H1 (cell line): ENCODE results near the gene TRIL. TPM values are rescaled to one million over a fixed set of nuclear protein-coding genes. Genes with fewer than 3 reads are reported as not detected.

ENCODE experiments used
- CTCF ChIA-PET: fragments of 300-600 bp; sonication (Branson Sonifier 250); formaldehyde crosslinking; loops from one replicate; lab custom pipeline; 2021; ENCODE audit not compliant: partially characterized antibody; lab: Charles Lee
- POLR2A ChIA-PET: fragments of 300-600 bp; sonication (Branson Sonifier 250); formaldehyde crosslinking; loops from one replicate; lab custom pipeline; 2021; ENCODE audit warnings: inconsistent platforms; ENCODE audit not compliant: partially characterized antibody; lab: Charles Lee
- DNase-seq, 2 experiments: peaks; one replicate each; pipeline versions ENCODE4 v3.0.0 to v3.0.0-alpha.2; 2010 to 2022; ENCODE audit warnings: low spot score in 2 of 2, low read depth in 1 of 2, mixed read lengths in 1 of 2
- FAIRE-seq: peaks from 2 replicates; lab custom pipeline; 2011; peaks lifted over from hg19 to GRCh38; lab: Jason Lieb, UNC
- H2AFZ ChIP-seq: 2 replicates; pipeline ENCODE4 v1.8.1; 2012; ENCODE audit warnings: low read length, inconsistent platforms
- H2AK5ac ChIP-seq: 2 replicates; pipeline ENCODE4 v1.6.1; 2013; ENCODE audit warnings: low read depth, low read length
- H2BK120ac ChIP-seq: replicated peaks from 2 replicates; pipeline ENCODE3; 2013; ENCODE audit warnings: low read depth, low read length, inconsistent platforms
- H2BK12ac ChIP-seq: 2 replicates; pipeline ENCODE4 v1.6.1; 2013; ENCODE audit warnings: low read depth, low read length
- H2BK15ac ChIP-seq: 2 replicates; pipeline ENCODE4 v1.6.1; 2013; ENCODE audit warnings: low read length
- H2BK20ac ChIP-seq: 2 replicates; pipeline ENCODE4 v1.6.1; 2013; ENCODE audit warnings: low read length
- H2BK5ac ChIP-seq: 2 replicates; pipeline ENCODE4 v1.6.1; 2013; ENCODE audit warnings: low read depth, low read length
- H3K14ac ChIP-seq: 2 replicates; pipeline ENCODE4 v1.6.1; 2013; ENCODE audit warnings: inconsistent platforms; ENCODE audit not compliant: insufficient read length
- H3K18ac ChIP-seq: 2 replicates; pipeline ENCODE4 v1.6.1; 2013; ENCODE audit warnings: low read length; ENCODE audit errors: extremely low read depth
- H3K23ac ChIP-seq: 2 replicates; pipeline ENCODE4 v1.6.1; 2013; ENCODE audit warnings: inconsistent platforms; ENCODE audit not compliant: insufficient read length
- H3K23me2 ChIP-seq: 2 replicates; pipeline ENCODE4 v1.6.1; 2013; ENCODE audit warnings: low read depth, low read length
- H3K27ac ChIP-seq: 2 replicates; pipeline ENCODE4 v1.6.1; 2011; ENCODE audit warnings: low read depth, low read length, inconsistent platforms
- H3K27me3 ChIP-seq, 4 experiments: replicated peaks in 1 of 4; 1 replicate in 1 of 4; 2 replicates in 3 of 4; pipeline versions ENCODE4 v1.6.1 to v1.8.1; 2011 to 2013; ENCODE audit warnings: low read length in 3 of 4, mild to moderate bottlenecking in 3 of 4, inconsistent platforms in 2 of 4, mixed read lengths in 2 of 4, moderate library complexity in 1 of 4; ENCODE audit not compliant: control insufficient read depth in 3 of 4, insufficient read depth in 3 of 4; ENCODE audit errors: extremely low read depth in 1 of 4
- H3K36me3 ChIP-seq, 4 experiments: 2 replicates each; pipeline versions ENCODE4 v1.6.1 to v1.8.1; 2011 to 2013; ENCODE audit warnings: mild to moderate bottlenecking in 4 of 4, low read length in 3 of 4, moderate library complexity in 2 of 4, control low read depth in 1 of 4, inconsistent platforms in 1 of 4; ENCODE audit not compliant: insufficient read depth in 4 of 4, control insufficient read depth in 2 of 4
- H3K4ac ChIP-seq: replicated peaks from 2 replicates; pipeline ENCODE3; 2013; ENCODE audit warnings: low read length, low read depth, mixed read lengths, inconsistent platforms; ENCODE audit not compliant: insufficient read length
- H3K4me1 ChIP-seq, 4 experiments: replicated peaks in 1 of 4; 1 replicate in 1 of 4; 2 replicates in 3 of 4; pipeline versions ENCODE4 v1.6.1 to v1.8.1; 2011 to 2013; ENCODE audit warnings: low read length in 3 of 4, inconsistent platforms in 2 of 4, mixed read lengths in 1 of 4; ENCODE audit not compliant: insufficient read depth in 4 of 4, control insufficient read depth in 3 of 4
- H3K4me2 ChIP-seq, 2 experiments: 2 replicates each; pipeline versions ENCODE4 v1.6.1 to v1.8.1; 2011 to 2013; ENCODE audit warnings: low read depth in 2 of 2, low read length in 2 of 2, control low read depth in 1 of 2, inconsistent platforms in 1 of 2, mild to moderate bottlenecking in 1 of 2; ENCODE audit not compliant: insufficient read depth in 1 of 2
- H3K4me3 ChIP-seq, 4 experiments: fragments of 200-600, 300-600 bp in 1 of 4; sonication (generic), shearing (Covaris generic), sonication (Bioruptor Twin) in 1 of 4; 2 replicates each; pipeline versions ENCODE4 v1.5.1 to v1.8.1; 2011 to 2016; ENCODE audit warnings: low read length in 4 of 4, low read depth in 3 of 4, control low read depth in 2 of 4, inconsistent platforms in 2 of 4, mild to moderate bottlenecking in 2 of 4, mixed read lengths in 1 of 4, moderate library complexity in 1 of 4; ENCODE audit not compliant: insufficient read depth in 2 of 4; ENCODE audit errors: extremely low read depth in 1 of 4
- H3K56ac ChIP-seq: replicated peaks from 2 replicates; pipeline ENCODE3; 2013; ENCODE audit warnings: low read depth, mild to moderate bottlenecking, mixed read lengths, low read length, inconsistent platforms; ENCODE audit not compliant: insufficient read length
- H3K79me1 ChIP-seq: 2 replicates; pipeline ENCODE4 v1.6.1; 2013; ENCODE audit warnings: low read depth, low read length, control low read depth
- H3K79me2 ChIP-seq, 2 experiments: 2 replicates each; pipeline versions ENCODE4 v1.6.1 to v1.8.1; 2012 to 2013; ENCODE audit warnings: low read length in 2 of 2, mild to moderate bottlenecking in 2 of 2, inconsistent platforms in 1 of 2; ENCODE audit not compliant: insufficient read depth in 2 of 2, control insufficient read depth in 1 of 2
- H3K9ac ChIP-seq, 4 experiments: replicated peaks in 1 of 4; 1 replicate in 1 of 4; 2 replicates in 3 of 4; pipeline versions ENCODE4 v1.6.1 to v1.8.1; 2011 to 2013; ENCODE audit warnings: low read depth in 3 of 4, low read length in 3 of 4, control low read depth in 2 of 4, mild to moderate bottlenecking in 2 of 4, moderate library complexity in 2 of 4, inconsistent platforms in 1 of 4; ENCODE audit errors: extremely low read depth in 1 of 4
- H3K9me3 ChIP-seq, 2 experiments: 2 replicates each; pipeline versions ENCODE4 v1.6.1 to v1.8.1; 2012 to 2013; ENCODE audit warnings: mild to moderate bottlenecking in 2 of 2, moderate library complexity in 2 of 2, control low read depth in 1 of 2, inconsistent platforms in 1 of 2, low read depth in 1 of 2, low read length in 1 of 2, mixed read lengths in 1 of 2; ENCODE audit not compliant: insufficient read depth in 2 of 2
- H4K20me1 ChIP-seq, 2 experiments: replicated peaks in 1 of 2; 2 replicates each; pipeline versions ENCODE3 to v1.8.1; 2011 to 2013; ENCODE audit warnings: inconsistent platforms in 2 of 2, low read length in 2 of 2, mild to moderate bottlenecking in 1 of 2; ENCODE audit not compliant: insufficient read depth in 2 of 2, control insufficient read depth in 1 of 2
- H4K5ac ChIP-seq: 2 replicates; pipeline ENCODE4 v1.6.1; 2013; ENCODE audit warnings: low read length, low read depth, mixed read lengths, inconsistent platforms; ENCODE audit not compliant: insufficient read length
- H4K8ac ChIP-seq: 2 replicates; pipeline ENCODE4 v1.8.0; 2013; ENCODE audit warnings: mild to moderate bottlenecking, moderate library complexity, low read length, inconsistent platforms; ENCODE audit not compliant: insufficient read depth; ENCODE audit errors: extremely low read depth
- H4K91ac ChIP-seq: replicated peaks from 2 replicates; pipeline ENCODE3; 2013; ENCODE audit warnings: low read length, mixed read lengths, inconsistent platforms; ENCODE audit not compliant: insufficient read length
- GABPA ChIP-seq: IDR thresholded peaks from 2 replicates; pipeline ENCODE4 v1.6.1; 2011; ENCODE audit warnings: mild to moderate bottlenecking, low read length, moderate library complexity, borderline replicate concordance; ENCODE audit not compliant: insufficient read depth
- HDAC2 ChIP-seq, 2 experiments: fragments of 300-600 bp in 1 of 2; sonication (generic) in 1 of 2; IDR thresholded peaks; 2 replicates each; pipeline ENCODE4 v1.6.1; 2011 to 2012; ENCODE audit warnings: low read depth in 2 of 2, low read length in 2 of 2, mild to moderate bottlenecking in 2 of 2, moderate library complexity in 2 of 2, borderline replicate concordance in 1 of 2, inconsistent platforms in 1 of 2
- WGBS, 2 experiments: shearing (Covaris generic) in 1 of 2; methylation state at CpG; one replicate each; pipeline versions ENCODE4 v1.1.6 to v1.1.7; 2013 to 2015; ENCODE audit warnings: low lambda C conversion rate in 2 of 2, mixed read lengths in 2 of 2, inconsistent platforms in 1 of 2, low coverage in 1 of 2, missing lambda C conversion rate in 1 of 2; ENCODE audit not compliant: insufficient replicate concordance in 2 of 2, insufficient coverage in 1 of 2, insufficient read length in 1 of 2; ENCODE audit errors: extremely low coverage in 1 of 2, missing lambda C conversion rate in 1 of 2; 5-methylcytosine and 5-hydroxymethylcytosine counted together
- polyA plus RNA-seq, 7 experiments: library from polyadenylated mRNA; depleted of rRNA in 3 of 7; stranded (reverse) in 5 of 7; unstranded in 2 of 7; fragments of >200 nt in 5 of 7; fragments of 200-250 nt in 2 of 7; gene quantifications; 1 replicate in 5 of 7; 2 replicates in 1 of 7; 4 replicates in 1 of 7; pipeline versions ENCODE4 v1.2.1 to v1.2.3, GENCODE V29; 2011 to 2013; ENCODE audit warnings: missing spikeins in 2 of 7, mixed read lengths in 2 of 7
- total RNA-seq: library from RNA; stranded (reverse); fragmentation: NEBNext Ultra II Directional; extraction: Animal tissue kit (Norgen Biotek cat#: 25700); gene quantifications from 2 replicates; pipeline ENCODE4 v1.2.1, GENCODE V29; 2021
- TF ChIP-seq, protein P1 (sequence below): IDR thresholded peaks from 2 replicates; pipeline ENCODE4 v1.6.1; 2011; ENCODE audit warnings: low read length, improper control_type of control experiment
- TF ChIP-seq, protein P2 (sequence below): IDR thresholded peaks from 2 replicates; pipeline ENCODE4 v1.6.1; 2012; ENCODE audit warnings: low read length, inconsistent platforms

TRIL gene
- total and polyA plus RNA-seq, 2 of the 8 experiments (the other 6 are each of a cell fraction or from before 2014, with no cell fraction given), result 3.9 to 5.5 TPM

DNA sequence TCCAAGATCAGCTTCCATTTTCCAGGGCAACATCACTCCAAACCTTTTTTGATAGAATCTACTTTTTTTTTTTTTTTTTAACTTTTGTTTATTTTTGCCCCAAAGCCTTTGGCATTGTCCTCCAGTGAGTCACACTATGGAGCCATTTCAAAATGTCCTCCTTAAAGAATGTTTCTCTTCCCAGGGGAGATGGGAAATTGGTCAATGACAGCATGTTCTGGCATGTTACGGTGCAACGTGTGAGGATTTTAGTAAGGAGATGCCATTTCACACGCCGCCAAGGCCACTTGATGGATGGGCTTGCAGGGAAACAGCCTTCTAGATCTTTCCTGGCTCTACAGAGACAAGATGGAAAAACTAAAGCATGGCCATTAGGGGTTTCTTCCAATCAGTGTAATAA lies 30.7 kb upstream of the TRIL start:
- Histone ChIP-seq H4K5ac (no peak overlapping the region), H3K4me3 (no peak overlapping the region), H3K9me3 (no peaks in the 10 kb centered on the region), H3K79me1 (no peaks in the 10 kb centered on the region), H3K14ac (no peak overlapping the region), H3K79me2 (no peaks in the 10 kb centered on the region), H3K27me3 (no peaks in the 10 kb centered on the region), H3K56ac (no peak overlapping the region), H3K9ac (no peak overlapping the region), H4K91ac (no peak overlapping the region), H2AFZ (no peak overlapping the region), H3K23me2 (no peaks in the 10 kb centered on the region), H3K4me2 (no peak overlapping the region), H2AK5ac (no peak overlapping the region; the same call in 1 of the 2 replicates), H4K8ac (no peak overlapping the region), H3K27ac (no peak overlapping the region), H3K4me1 (peaks cover 2 to 7% (median 5%) of the 10 kb centered on the region in 4 experiments; a peak in 3 of 7 replicates), H2BK120ac (no peak overlapping the region), H2BK12ac (no peak overlapping the region), H3K23ac (no peak overlapping the region), H3K36me3 (no peaks in the 10 kb centered on the region), H2BK20ac (no peak overlapping the region), H4K20me1 (no peaks in the 10 kb centered on the region), H2BK15ac (no peak overlapping the region), H3K4ac (no peak overlapping the region), H2BK5ac (no peak overlapping the region), H3K18ac (no peak overlapping the region)
- TF ChIP-seq, protein P1, sequence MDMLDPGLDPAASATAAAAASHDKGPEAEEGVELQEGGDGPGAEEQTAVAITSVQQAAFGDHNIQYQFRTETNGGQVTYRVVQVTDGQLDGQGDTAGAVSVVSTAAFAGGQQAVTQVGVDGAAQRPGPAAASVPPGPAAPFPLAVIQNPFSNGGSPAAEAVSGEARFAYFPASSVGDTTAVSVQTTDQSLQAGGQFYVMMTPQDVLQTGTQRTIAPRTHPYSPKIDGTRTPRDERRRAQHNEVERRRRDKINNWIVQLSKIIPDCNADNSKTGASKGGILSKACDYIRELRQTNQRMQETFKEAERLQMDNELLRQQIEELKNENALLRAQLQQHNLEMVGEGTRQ, result no peak
- TF ChIP-seq GABPA (no peak), HDAC2 (IDR thresholded peaks at IDR 0.05; ENCODE audit: borderline replicate concordance in 1 of 2, low read depth in 2 of 2, low read length in 2 of 2) (no peak)
- TF ChIP-seq, protein P2, sequence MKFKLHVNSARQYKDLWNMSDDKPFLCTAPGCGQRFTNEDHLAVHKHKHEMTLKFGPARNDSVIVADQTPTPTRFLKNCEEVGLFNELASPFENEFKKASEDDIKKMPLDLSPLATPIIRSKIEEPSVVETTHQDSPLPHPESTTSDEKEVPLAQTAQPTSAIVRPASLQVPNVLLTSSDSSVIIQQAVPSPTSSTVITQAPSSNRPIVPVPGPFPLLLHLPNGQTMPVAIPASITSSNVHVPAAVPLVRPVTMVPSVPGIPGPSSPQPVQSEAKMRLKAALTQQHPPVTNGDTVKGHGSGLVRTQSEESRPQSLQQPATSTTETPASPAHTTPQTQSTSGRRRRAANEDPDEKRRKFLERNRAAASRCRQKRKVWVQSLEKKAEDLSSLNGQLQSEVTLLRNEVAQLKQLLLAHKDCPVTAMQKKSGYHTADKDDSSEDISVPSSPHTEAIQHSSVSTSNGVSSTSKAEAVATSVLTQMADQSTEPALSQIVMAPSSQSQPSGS, result no peak
- CTCF ChIA-PET, result interaction anchor here (0.7 kb wide), 1 partner anchor 55 kb away, joined by 3 read pairs; no protein-coding TSS in a partner anchor
- FAIRE-seq (no peak), DNase-seq (no peak)
- WGBS, 2 experiments, result 97% methylated on average over 4 of the region's 4 CpGs; no CpG with 5 or more reads in 1 of the 2 experiments
- POLR2A ChIA-PET, result no interaction called here
